HG02852 (cell line): Measurements from ENCODE around the gene TMEM45A.
A peak's percentile ranks its signal among the peaks of the same experiment; 100 is the strongest.
"Not testable (repeated sequence)": the region's sequence is repeated elsewhere in the genome, so short reads cannot be mapped to it uniquely, and the experiment has no call there.

Experiments
- ATAC-seq: cut with Tn5 transposase; IDR thresholded peaks from one replicate; pipeline ENCODE4 v1.9.1; 2021; ENCODE audit warnings: mild to moderate bottlenecking, moderate library complexity; ENCODE audit not compliant: unreplicated experiment

TMEM45A gene, protein sequence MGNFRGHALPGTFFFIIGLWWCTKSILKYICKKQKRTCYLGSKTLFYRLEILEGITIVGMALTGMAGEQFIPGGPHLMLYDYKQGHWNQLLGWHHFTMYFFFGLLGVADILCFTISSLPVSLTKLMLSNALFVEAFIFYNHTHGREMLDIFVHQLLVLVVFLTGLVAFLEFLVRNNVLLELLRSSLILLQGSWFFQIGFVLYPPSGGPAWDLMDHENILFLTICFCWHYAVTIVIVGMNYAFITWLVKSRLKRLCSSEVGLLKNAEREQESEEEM

DNA sequence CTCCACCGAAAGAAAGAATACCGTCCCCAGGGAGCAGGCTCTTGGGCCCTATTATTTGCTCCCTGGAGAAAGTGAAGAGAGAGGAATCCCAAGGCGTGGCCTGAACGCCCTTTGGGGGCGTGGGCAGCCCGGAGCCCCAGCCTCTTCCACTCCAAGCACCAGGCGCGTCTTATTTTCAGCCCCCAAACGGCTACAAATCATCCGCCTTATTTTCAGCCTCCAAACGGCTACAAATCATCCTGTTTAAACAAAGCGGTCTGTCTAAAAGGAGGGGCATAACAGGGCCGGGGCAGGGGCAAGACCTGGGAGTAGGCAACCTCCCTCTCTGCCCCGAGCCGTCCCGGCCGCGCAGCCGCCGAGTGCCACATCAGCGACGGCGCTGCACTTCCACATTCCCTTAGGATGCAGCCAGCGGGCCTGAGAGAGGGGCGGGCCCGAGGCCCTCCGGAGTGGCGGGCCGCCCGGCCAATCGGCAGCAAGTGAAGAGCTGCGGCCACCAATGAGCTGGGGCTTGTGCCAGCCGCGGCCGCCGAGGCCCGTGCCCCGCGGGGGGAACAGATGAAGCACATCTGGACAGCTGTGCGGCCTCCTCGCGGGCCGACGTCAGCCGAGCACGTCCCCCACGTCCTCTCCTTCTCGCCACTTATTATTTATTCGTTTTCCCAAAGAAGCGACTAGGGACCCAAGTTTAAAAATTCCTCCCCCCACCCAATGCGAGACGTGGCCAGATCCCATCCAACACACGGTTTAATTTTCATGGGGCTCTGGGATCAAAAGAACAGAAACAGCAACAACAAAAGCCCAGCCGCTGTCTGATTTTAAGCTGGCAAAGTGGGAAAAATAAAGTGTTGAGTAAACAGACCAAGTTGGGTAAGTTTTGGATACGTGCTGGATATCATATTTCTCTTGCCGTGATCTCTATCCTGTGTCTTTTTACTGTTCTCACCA lies at the start of gene TMEM45A:
TMEM45A (plus strand) TSS at position 561 of the 948 bp plus-strand sequence. CDS start 62,593 bp downstream, outside the sequence.
- peak; percentile 99 for ATAC-seq

DNA sequence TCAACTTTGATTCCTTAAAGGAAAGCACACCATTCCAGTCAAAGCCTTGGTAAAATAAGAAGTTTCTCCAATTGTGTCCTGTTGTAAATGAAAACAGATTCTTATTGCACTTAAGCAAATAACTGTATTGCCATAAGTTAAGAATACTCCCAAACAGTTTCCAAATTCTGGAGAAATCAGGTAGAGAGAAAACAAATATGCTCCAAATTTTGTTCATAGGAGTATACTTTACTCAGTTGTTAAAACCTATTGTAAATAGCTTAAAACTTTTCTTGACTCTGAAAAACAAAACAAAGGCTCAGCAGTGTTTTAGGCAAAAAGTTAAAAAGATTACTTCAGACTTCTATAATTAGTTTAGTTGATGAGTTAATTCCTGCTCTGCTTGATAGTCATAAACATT lies 48.7 kb upstream of the TMEM45A start:
- no peak for ATAC-seq

DNA sequence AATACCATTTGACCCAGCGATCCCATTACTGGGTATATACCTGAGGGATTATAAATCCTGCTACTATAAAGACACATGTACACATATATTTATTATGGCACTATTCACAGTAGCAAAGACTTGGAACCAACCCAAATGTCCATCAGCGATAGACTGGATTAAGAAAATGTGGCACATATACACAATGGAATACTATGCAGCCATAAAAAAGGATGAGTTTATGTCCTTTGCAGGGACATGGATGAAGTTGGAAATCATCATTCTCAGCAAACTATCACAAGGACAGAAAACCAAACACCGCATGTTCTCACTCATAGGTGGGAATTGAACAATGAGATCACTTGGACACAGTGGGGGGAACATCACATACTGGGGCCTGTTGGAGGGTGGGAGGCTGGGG lies 45.4 kb upstream of the TMEM45A start:
- ATAC-seq: not testable (repeated sequence)

DNA sequence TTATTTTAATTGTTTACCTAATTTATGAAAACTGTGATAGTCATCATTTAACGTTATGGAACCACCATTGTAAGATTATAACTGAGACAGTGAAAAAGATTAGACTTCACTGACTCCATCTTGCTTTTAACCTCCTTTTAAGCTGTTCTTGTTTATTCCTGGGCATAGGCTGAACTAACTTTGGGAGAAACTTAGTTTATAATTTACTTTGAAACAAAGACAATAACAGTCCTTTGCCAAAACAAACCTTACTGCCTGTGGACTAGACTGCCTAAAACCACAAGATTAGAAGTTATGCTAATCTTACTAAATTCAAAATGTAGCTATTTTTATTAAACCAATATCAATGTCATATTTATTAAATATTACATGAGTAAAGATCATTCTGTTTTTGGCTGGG lies 44.3 kb upstream of the TMEM45A start:
- ATAC-seq: no peak

DNA sequence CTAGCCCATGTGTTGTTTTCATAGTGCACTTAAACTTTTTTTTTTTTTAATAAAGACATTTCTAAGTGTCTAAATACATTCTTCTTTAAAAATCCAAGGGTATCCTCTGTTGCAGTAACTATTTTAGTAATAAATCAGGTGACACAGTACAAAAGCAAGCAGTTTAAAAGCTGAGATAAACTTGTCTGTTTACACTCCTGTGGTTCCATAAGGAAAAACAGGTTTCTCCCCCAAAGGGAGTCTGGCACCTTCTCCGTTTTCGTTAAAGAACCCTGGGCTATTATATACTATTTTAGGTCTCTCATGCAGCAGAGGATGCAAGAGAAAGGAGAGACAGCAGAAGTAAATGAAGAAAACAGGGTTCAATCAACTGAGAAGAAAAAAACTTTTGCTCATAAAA lies 43.2 kb upstream of the TMEM45A start:
- ATAC-seq: no peak

DNA sequence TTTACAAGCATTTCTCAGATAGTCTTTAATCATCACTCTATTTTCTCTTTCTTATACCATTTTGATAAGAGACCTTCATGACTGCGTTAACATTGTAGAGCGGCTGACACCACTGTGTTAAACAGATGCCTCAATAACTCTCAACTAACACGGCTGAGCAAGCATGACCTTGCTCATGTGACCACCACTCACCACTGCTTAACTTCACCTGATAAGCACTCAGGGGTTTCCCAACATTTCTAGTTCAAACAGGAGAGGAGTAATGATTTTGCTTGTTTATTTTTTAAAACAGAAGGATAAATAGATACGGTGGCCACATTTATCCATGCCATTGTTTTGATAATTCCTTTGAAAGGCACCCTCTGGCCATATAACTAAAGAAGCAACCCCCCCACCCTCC lies 37.7 kb upstream of the TMEM45A start:
- ATAC-seq: no peak

DNA sequence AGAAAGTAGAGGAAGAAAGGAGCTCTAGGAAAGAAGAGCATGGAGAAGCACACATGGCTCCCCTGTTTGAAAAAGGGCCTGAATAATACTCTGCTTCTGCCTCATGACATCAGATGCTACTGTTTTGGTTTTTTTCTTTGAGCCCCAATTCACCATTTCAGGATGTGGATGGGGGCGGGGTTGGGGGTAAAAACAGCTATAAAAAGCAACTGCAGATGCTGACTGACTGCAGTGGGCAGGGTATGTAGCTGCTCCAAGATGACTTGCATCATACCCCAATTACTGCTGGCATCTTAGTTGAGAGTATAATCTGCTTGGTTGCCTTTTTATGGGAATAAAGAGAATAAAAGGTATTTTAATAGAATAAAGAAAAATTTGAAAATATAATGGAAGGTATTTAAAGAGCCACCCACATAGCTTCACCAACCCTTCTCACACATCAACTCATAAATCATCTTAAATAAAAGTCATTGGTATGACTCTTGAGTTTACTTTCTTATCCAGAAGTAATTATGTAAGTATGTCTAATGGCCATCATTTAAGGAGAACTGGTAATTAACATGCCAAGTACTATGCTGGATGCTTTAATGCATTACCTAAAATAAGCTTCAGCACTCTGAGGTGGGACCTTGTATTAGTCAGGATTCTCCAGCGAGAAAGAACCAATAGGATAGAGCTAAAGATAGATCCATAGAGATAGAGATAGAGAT lies 36.4 kb upstream of the TMEM45A start:
- no peak for ATAC-seq

DNA sequence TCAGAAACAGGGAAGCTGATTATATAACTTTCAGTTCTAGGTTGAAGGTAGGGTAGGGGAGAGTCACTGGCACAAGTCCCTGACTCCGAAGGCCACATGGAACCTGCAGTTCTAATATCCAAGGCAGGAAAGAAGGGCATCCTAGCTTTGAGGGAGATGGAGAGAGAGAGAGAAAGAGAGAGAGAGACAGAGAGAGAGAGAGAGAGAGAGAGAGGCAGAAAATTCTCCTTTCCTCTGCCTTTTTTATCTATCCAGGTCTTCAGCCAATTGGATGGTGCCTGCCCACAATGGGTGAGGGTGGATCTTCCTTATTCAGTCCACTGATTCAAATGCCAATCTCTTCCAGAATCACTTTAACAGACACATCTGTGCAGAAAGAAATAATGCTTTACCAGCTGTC lies 35.7 kb upstream of the TMEM45A start:
- no peak for ATAC-seq

DNA sequence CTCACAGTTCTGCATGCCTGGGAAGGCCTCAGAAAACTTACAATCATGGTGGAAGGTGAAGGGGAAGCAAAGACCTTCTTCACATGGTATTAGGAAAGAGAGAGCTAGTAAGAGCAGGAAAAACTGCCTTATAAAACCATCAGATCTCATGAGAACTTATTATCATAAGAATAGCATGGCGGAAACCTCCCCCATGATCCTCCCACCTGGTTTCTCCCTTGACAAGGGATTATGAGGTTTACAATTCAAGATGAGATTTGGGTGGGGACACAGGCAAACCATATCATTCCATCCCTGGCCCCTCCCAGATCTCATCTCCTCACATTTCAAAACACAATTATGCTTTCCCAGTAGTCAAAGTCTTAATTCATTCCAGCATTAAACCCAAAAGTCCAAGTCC lies 34.6 kb upstream of the TMEM45A start:
- ATAC-seq: no peak

DNA sequence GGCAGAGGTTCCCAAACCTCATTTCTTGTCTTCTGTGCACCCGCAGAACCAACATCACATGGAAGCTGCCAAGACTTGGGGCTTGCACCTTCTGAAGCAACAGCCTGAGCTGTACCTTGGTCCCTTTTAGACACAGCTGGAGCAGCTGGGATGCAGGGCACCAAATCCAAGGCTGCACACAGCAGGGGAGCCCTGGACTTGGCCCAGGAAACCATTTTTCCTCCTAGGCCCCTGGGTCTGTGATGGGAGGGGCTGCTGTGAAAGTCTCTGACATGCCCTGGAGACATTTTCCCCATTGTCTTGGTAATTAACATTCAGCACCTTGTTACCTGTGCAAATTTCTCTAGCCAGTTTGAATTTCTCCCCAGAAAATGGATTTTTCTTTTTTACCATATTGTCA lies 33.6 kb upstream of the TMEM45A start:
- no peak for ATAC-seq

DNA sequence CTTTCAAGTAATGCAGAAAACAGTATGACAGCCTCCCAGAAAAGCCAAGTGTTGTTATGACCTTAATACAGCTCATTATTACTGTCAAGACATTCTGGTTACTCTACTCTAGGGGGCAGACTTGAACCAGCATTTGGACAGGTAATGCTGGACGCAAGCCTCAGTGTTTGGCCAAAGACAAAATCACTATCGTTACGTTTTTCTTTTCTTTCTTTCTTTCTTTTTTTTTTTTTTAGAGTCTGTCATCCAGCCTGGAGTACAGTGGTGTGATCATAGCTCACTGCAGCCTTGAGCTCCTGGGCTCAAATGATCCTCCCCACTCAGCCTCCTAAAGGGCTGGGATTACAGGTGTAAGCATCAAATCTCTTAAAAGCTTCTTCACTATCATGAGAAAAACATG lies 29.4 kb upstream of the TMEM45A start:
- ATAC-seq: peak; percentile 88

DNA sequence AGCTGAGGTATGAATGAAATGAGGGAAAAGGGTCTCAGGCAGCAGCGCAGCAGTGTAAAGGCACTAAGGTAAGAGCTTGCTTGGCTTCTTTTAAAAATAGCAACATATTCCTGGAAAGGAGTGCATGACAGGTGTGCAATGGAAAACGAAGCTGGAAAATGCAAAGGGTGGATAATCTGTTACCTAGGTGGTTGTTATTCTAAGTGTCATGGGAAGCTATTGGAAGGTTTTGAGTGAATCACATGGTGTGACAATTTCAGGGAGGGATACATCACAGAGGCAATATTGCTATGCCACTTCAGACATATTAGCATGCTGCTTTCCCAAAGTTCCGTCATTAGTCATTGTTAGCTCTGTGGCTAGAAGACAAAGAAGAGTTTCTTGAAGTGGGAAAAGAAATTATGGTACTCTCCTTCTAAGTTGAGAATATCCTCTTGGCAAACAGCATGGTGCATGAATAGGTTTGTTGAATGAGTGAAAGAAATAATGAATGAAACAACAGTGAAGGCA lies 28.7 kb upstream of the TMEM45A start:
- ATAC-seq: no peak

DNA sequence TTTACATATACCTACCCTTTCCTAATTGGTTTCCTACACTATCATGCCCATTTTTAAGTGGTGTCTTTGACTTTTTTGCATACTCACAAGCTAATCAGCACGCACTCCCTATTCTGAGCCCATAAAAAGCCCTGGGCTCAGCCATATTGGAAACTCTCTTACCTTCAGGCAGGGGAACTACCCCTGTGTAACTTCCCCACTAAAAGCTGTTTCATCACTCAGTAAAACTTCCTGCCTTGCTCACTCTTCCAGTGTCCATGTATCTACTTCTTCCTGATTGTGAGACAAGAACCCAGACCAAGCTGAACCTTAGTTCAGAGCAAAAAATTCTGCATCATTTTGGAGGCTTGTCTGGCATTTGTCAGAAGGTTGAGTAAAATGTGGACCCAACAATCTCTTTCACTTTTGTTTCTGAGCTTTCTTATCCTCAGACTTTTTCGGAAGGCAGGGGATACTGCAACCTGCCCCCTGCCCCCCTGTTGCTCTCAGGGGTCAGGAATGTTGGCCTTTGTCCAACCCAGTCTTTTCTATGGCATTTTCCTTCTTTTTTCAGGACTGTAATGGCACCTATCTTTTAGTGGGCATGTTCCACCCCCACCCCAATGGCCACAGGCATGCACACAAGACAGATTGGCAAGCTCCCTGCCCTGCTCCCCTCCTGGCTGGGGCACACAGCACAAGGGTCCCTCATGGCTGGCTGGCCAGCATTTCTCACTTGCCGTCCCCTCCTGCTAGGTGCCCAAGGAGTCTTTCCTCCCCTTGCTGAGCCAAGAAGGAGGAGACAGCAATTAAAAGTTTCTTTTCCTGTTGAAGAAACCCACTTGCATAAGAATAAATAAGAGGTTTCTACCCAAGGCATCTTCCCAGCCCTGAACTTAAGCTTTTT lies 26.3 kb upstream of the TMEM45A start:
- peak; percentile 48 for ATAC-seq

DNA sequence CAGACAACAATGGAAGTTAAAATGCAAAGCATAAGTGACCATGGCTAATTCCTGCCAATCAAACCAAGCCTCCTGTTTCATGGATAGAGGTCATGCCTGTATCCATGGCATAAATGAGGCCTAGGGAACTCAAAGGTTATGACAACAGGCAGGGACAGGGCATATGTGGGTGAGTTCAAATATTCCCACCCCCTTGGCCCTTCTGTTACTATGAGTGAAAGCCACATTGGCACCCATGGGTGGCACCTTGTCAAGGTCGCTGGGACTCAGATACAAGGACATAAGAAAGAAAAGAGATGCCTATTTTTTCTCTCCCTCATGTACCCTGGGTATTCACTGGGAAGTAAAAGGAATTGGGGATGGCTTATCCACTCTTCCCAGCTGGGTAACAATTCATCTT lies 25.3 kb upstream of the TMEM45A start:
- no peak for ATAC-seq

DNA sequence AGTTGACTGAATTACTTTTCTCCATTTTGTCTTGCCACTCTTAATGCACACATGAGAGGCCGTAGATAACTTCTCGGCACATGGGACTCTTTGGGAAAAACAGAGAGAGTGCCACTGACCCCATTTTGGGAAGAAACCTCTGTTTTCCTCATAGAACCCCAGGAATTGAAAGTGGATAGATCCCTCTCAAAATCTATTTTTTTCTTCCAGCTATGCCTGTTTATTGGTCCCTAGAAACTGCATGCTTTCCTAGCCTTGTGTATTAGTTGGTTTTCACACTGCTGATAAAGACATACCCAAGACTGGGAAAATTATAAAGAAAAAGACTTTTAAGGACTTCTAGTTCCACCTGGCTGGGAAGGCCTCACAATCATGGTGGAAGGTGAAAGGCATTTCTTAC lies 23.7 kb upstream of the TMEM45A start:
- ATAC-seq: no peak

DNA sequence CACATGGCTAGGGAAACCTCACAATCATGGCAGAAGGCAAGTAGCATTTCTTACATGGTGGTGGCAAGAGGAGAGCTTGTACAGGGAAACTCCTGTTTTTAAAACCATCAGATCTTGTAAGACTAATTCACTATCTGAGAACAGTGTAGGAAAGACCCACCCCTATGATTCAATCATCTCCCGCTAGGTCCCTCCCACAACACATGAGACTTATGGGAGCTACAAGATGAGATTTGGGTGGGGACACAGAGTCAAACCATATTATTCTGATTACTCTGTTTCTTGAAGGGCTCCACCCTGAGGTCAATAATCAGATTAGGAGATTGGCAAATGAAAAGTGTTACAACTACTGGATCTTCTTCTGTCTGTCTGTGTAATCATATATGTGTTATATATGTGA lies 21.5 kb upstream of the TMEM45A start:
- ATAC-seq: no peak

DNA sequence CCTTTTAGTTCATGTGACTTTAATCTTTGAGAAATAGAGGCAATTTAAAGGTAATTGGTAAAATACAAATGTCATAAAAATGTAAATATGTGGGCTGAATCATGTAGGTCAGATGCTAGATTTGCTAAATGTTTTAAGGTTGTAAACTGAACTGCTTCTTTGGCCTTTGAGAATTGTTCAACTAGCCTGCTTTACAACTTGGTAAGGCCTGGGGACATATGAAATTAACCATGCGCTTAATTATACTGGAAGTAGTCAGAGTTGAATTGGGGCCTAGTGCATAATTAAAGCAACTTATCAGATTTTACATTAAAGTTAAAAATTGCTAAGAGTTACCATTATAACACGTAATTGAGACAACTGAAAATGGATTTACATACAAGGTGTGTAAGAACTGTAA lies 21.0 kb upstream of the TMEM45A start:
- ATAC-seq: no peak

DNA sequence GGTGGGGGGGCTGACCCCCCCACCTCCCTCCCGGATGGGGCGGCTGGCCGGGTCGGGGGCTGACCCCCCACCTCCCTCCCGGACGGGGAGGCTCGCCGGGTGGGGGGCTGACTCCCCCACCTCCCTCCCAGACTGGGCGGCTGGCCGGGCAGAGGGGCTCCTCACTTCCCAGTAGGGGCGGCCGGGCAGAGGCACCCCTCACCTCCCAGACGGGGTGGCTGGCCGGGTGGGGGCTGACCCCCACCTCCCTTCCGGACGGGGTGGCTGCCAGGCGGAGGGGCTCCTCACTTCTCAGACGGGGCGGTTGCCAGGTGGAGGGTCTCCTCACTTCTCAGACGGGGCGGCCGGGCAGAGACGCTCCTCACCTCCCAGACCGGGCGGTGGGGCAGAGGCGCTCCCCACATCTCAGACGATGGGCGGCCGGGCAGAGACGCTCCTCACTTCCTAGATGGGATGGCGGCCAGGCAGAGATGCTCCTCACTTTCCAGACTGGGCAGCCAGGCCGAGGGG lies 14.5 kb upstream of the TMEM45A start:
- ATAC-seq: not testable (repeated sequence)

DNA sequence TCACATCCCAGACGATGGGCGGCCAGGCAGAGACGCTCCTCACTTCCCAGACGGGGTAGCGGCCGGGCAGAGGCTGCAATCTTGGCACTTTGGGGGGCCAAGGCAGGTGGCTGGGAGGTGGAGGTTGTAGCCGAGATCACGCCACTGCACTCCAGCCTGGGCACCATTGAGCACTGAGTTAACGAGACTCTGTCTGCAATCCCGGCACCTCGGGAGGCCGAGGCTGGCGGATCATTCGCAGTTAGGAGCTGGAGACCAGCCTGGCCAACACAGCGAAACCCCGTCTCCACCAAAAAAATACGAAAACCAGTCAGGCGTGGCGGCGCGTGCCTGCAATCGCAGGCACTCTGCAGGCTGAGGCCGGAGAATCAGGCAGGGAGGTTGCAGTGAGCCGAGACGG lies 13.9 kb upstream of the TMEM45A start:
- ATAC-seq: not testable (repeated sequence)

DNA sequence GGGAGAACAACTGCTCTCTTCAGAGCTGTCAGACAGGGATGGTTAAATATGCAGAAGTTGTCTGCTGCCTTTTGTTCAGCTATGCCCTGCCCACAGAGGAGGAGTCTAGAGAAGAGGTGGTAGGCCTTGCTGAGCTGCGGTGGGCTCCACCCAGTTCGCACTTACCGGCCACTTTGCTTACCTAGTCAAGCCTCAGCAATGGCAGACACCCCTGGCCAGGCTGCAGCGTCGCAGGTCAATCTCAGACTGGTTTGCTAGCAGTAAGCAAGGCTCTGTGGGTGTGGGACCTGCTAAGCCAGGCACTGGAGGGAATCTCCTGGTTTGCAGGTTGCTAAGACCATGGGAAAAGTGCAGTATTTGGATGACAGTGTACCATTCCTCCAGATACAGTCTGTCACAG lies 12.3 kb upstream of the TMEM45A start:
- no peak for ATAC-seq
